AG09309 (cell line): ENCODE measurements around the gene EFCAB5.

Experiments
- DNase-seq: peaks from one replicate; pipeline ENCODE4 v3.0.0-alpha.2; 2010; ENCODE audit warnings: low read depth
- H3K4me3 ChIP-seq: 2 replicates; pipeline ENCODE4 v1.5.1; 2011; ENCODE audit warnings: mild to moderate bottlenecking, low read depth, low read length, moderate library complexity; ENCODE audit not compliant: control insufficient read depth
- TF ChIP-seq, protein P1 (sequence below): IDR thresholded peaks from 2 replicates; pipeline ENCODE4 v1.5.1; 2011; ENCODE audit warnings: mild to moderate bottlenecking, low read depth, low read length, inconsistent platforms; ENCODE audit not compliant: insufficient read depth, control insufficient read depth; ENCODE audit errors: missing control alignments

Gene EFCAB5

GRCh38 chr17:29958947-29959657 is 17.7 kb downstream of the EFCAB5 start:
- no peak overlapping the region for H3K4me3 ChIP-seq
- TF ChIP-seq, protein P1, sequence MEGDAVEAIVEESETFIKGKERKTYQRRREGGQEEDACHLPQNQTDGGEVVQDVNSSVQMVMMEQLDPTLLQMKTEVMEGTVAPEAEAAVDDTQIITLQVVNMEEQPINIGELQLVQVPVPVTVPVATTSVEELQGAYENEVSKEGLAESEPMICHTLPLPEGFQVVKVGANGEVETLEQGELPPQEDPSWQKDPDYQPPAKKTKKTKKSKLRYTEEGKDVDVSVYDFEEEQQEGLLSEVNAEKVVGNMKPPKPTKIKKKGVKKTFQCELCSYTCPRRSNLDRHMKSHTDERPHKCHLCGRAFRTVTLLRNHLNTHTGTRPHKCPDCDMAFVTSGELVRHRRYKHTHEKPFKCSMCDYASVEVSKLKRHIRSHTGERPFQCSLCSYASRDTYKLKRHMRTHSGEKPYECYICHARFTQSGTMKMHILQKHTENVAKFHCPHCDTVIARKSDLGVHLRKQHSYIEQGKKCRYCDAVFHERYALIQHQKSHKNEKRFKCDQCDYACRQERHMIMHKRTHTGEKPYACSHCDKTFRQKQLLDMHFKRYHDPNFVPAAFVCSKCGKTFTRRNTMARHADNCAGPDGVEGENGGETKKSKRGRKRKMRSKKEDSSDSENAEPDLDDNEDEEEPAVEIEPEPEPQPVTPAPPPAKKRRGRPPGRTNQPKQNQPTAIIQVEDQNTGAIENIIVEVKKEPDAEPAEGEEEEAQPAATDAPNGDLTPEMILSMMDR = no peak
- DNase-seq = no peak

GRCh38 chr17:29959658-29960337 is 18.4 kb downstream of the EFCAB5 start:
- TF ChIP-seq, protein P1 = no peak
- no peak for DNase-seq
- H3K4me3 ChIP-seq = no peak overlapping the region

DNA sequence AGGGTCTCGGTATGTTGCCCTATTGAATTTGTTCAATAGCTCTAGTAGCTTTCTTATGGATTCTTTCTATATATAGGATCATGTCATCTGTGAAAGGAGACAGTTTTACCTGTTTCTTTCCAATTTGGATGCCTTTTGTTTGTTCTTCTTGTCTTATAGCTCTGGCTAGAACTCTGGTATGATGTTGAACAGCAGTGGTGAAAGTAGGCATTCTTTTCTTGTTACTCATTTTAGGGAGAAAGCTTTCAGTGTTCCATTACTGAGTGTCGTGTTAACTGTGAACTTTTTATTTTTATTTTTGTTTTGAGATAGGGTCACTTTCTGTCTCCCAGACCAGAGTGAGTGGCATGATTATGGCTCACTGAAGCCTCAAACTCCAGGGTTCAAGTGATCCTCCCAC is 21.2 kb downstream of the EFCAB5 start:
- DNase-seq = no peak
- TF ChIP-seq, protein P1 = no peak
- no peak overlapping the region for H3K4me3 ChIP-seq

DNA sequence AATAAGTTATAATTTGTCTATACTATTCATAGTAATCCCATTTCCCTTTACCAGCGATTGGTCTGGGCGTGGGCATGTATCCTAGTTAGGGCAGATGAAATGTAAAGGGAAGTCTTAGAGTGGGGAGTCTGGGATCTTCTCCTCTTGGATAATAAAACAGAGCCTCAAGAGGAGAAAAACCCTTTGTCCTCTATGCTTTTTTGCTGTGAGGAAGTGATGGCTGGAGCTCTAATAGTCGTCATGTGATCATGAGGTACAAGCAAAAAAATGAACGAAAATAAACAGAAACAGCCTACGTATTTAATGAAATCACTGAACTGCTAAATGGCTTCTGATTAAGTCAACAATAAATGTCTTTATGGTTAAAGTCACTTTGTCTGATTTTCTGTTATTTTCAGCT is 26.8 kb downstream of the EFCAB5 start:
- H3K4me3 ChIP-seq = no peak overlapping the region
- TF ChIP-seq, protein P1 = no peak
- no peak for DNase-seq

- no peak for DNase-seq
- H3K4me3 ChIP-seq = no peak overlapping the region
- TF ChIP-seq, protein P1 = no peak
Measured at GRCh38 chr17:29972277-29972676, 30.8 kb downstream of the EFCAB5 start.

GRCh38 chr17:29973005-29973404 is 31.6 kb downstream of the EFCAB5 start:
- DNase-seq = no peak
- no peak overlapping the region for H3K4me3 ChIP-seq
- TF ChIP-seq, protein P1 = no peak

DNA sequence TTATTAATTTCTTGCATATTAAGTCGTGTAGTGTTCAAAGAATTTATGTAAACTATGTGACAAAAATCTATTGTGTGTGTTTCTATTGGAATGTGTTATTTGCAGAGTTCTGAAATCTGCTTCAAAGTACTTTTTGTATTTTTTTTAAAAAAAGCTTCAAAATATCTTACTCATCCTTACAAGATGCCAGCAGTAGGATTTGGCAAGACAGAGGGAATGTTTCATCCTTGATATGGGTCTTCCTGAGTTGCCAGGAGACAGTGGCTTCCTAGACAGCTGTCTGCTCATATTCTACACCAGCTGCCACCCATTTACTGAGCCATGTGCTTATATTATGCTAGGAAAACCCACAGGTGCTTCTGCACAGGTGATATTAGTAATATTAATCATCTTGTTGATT is 36.4 kb downstream of the EFCAB5 start:
- no peak overlapping the region for H3K4me3 ChIP-seq
- DNase-seq = peak; percentile 48
- TF ChIP-seq, protein P1 = no peak
